ENCODE results near the gene DDX20.

DNA sequence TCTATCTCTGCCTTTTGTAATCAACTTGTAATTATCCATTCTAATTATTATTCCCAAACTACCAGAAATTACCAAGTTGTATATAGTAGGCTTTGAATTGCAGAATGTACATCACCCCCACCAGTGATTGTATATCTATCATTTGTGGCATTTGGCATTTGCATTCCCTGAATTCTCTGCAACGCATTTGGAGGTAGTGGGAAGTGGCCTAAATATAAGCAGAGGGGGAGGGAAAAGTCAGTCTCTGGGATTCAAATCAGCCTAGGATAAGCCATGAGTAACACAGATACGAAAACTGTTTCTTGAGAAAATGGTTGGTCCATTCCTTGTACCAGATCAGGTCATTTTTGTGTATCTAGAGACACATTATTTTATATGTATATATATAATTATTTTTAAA, 20.7 kb downstream of the DDX20 start:
- TF ChIP-seq, protein P1, sequence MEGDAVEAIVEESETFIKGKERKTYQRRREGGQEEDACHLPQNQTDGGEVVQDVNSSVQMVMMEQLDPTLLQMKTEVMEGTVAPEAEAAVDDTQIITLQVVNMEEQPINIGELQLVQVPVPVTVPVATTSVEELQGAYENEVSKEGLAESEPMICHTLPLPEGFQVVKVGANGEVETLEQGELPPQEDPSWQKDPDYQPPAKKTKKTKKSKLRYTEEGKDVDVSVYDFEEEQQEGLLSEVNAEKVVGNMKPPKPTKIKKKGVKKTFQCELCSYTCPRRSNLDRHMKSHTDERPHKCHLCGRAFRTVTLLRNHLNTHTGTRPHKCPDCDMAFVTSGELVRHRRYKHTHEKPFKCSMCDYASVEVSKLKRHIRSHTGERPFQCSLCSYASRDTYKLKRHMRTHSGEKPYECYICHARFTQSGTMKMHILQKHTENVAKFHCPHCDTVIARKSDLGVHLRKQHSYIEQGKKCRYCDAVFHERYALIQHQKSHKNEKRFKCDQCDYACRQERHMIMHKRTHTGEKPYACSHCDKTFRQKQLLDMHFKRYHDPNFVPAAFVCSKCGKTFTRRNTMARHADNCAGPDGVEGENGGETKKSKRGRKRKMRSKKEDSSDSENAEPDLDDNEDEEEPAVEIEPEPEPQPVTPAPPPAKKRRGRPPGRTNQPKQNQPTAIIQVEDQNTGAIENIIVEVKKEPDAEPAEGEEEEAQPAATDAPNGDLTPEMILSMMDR (IDR thresholded peaks at IDR 0.05; ENCODE audit: low read depth, low read length, poor library complexity, severe bottlenecking): no peak
- TF ChIP-seq EZH2phosphoT487 (IDR thresholded peaks at IDR 0.05; ENCODE audit: borderline replicate concordance, low read length): no peak

Measured in DOHH2 (cell line).